NT2/D1 (cell line): ENCODE measurements around the gene FARP1.

Source experiments
- SUZ12 ChIP-seq: IDR thresholded peaks from 2 replicates; pipeline ENCODE4 v1.6.1; 2011; ENCODE audit not compliant: insufficient read length, insufficient read depth; ENCODE audit errors: extremely low read depth
- YY1 ChIP-seq: IDR thresholded peaks from 2 replicates; pipeline ENCODE4 v1.6.1; 2011; ENCODE audit not compliant: insufficient read length, insufficient read depth
- ZNF274 ChIP-seq: IDR thresholded peaks from 2 replicates; pipeline ENCODE4 v1.6.1; 2011; ENCODE audit warnings: mild to moderate bottlenecking, low read depth, low read length

DNA sequence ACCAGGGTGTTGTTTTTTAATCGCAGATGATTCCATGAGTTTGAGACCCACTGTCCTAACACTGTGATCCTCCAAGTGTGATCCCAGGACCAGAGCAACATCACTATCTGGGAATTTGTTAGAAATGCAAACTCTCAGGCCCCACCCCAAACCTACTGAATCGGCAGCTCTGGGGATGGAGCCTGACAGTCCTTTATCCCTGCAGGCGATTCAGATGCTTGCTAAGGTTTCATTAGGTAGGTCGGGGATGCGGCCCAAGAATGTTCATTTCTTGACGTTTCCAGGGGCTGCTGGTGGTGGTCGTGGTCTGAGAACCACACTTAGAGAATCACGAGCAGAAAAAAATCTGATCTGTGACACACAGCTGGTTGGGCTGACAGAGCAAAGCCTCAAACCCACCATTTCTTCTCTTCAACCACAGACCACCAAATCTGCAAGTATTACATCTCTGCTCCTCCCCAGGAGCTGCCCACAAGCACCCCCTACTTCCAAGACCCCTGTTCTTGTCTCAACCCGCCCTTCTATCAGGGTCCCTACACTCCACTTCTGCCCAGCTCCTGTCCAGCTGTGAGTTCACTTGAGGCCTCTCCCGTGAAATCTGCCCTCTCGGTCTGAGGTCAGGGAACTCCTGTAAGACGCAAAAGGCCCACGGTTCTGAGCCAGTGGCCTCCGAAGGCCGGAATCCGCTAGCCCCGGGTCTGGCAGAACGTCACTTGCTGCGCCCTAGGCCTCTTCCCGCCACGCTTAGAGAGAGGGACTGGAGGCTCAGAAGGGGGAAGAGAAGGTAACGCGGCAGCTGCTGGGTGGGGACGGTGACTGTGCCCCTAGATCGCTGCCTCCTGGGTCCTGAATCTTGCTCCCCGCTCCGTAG lies 1.1 kb upstream of the FARP1 start:
- TF ChIP-seq YY1: no peak
- no peak for TF ChIP-seq ZNF274
- no peak for TF ChIP-seq SUZ12
